H9 (cell line): ENCODE results near the gene WNT9A. TPM values are rescaled to one million over a fixed set of nuclear protein-coding genes. Genes with fewer than 3 reads are reported as not detected.

Source experiments
- DNase-seq: peaks from one replicate; pipeline ENCODE4 v3.0.0-alpha.2; 2017
- H2AFZ ChIP-seq: one replicate; pipeline ENCODE4 v1.6.1; 2013; ENCODE audit warnings: mild to moderate bottlenecking, low read length, control low read depth, moderate library complexity
- H2AK5ac ChIP-seq: 2 replicates; pipeline ENCODE4 v1.6.1; 2013; ENCODE audit warnings: low read length, control low read depth, mixed read lengths; ENCODE audit not compliant: insufficient read length
- H2BK120ac ChIP-seq: one replicate; pipeline ENCODE4 v1.6.1; 2013; ENCODE audit warnings: low read depth, mild to moderate bottlenecking, low read length, control low read depth, inconsistent platforms; ENCODE audit not compliant: poor library complexity, severe bottlenecking
- H2BK12ac ChIP-seq: 2 replicates; pipeline ENCODE4 v1.6.1; 2013; ENCODE audit warnings: low read length, control low read depth, mixed read lengths, low read depth; ENCODE audit not compliant: insufficient read length
- H2BK15ac ChIP-seq: 2 replicates; pipeline ENCODE4 v1.6.1; 2013; ENCODE audit warnings: low read depth, low read length, control low read depth
- H2BK20ac ChIP-seq: one replicate; pipeline ENCODE4 v1.6.1; 2013; ENCODE audit warnings: low read depth, mild to moderate bottlenecking, low read length, control low read depth, inconsistent platforms; ENCODE audit not compliant: poor library complexity, severe bottlenecking
- H2BK5ac ChIP-seq: 2 replicates; pipeline ENCODE4 v1.6.1; 2013; ENCODE audit warnings: low read length, control low read depth, mixed read lengths; ENCODE audit not compliant: insufficient read length
- H3K14ac ChIP-seq: 2 replicates; pipeline ENCODE4 v1.6.1; 2013; ENCODE audit warnings: low read length, control low read depth; ENCODE audit not compliant: insufficient read depth
- H3K18ac ChIP-seq: 2 replicates; pipeline ENCODE4 v1.6.1; 2013; ENCODE audit warnings: low read depth, mild to moderate bottlenecking, mixed read lengths, low read length, control low read depth; ENCODE audit not compliant: insufficient read length
- H3K23ac ChIP-seq: 2 replicates; pipeline ENCODE4 v1.6.1; 2013; ENCODE audit warnings: low read length, control low read depth, mixed read lengths, low read depth; ENCODE audit not compliant: insufficient read length
- H3K23me2 ChIP-seq: 2 replicates; pipeline ENCODE4 v1.6.1; 2013; ENCODE audit warnings: low read depth, mild to moderate bottlenecking, mixed read lengths, low read length, control low read depth; ENCODE audit not compliant: insufficient read length, poor library complexity, severe bottlenecking
- H3K27ac ChIP-seq: 2 replicates; pipeline ENCODE4 v1.5.1; 2013; ENCODE audit warnings: low read length, control low read depth, mixed read lengths, low read depth; ENCODE audit not compliant: insufficient read length
- H3K27me3 ChIP-seq: 2 replicates; pipeline ENCODE4 v1.6.1; 2013; ENCODE audit warnings: low read length, control low read depth, inconsistent platforms; ENCODE audit not compliant: insufficient read depth
- H3K4ac ChIP-seq: 2 replicates; pipeline ENCODE4 v1.6.1; 2013; ENCODE audit warnings: low read depth, mild to moderate bottlenecking, control low read depth, inconsistent platforms, low read length, moderate library complexity
- H3K4me1 ChIP-seq: 2 replicates; pipeline ENCODE4 v1.6.1; 2013; ENCODE audit warnings: low read length, control low read depth, inconsistent platforms; ENCODE audit not compliant: insufficient read depth
- H3K4me2 ChIP-seq: 2 replicates; pipeline ENCODE4 v1.6.1; 2013; ENCODE audit warnings: low read length, control low read depth, mixed read lengths; ENCODE audit not compliant: insufficient read length, insufficient read depth
- H3K56ac ChIP-seq: 2 replicates; pipeline ENCODE4 v1.6.1; 2013; ENCODE audit warnings: low read depth, mild to moderate bottlenecking, mixed read lengths, low read length, control low read depth; ENCODE audit not compliant: insufficient read length
- H3K79me1 ChIP-seq: 2 replicates; pipeline ENCODE4 v1.6.1; 2013; ENCODE audit warnings: low read depth, mild to moderate bottlenecking, moderate library complexity, low read length, control low read depth, inconsistent platforms; ENCODE audit not compliant: insufficient read depth, poor library complexity, severe bottlenecking
- H3K79me2 ChIP-seq: 2 replicates; pipeline ENCODE4 v1.6.1; 2013; ENCODE audit warnings: low read length, control low read depth, inconsistent platforms; ENCODE audit not compliant: insufficient read depth
- H3K9ac ChIP-seq: 2 replicates; pipeline ENCODE4 v1.6.1; 2013; ENCODE audit warnings: low read length, control low read depth, mixed read lengths; ENCODE audit not compliant: insufficient read length; ENCODE audit errors: extremely low read depth
- H3K9me3 ChIP-seq: one replicate; pipeline ENCODE4 v1.6.1; 2013; ENCODE audit warnings: low read depth, low read length, inconsistent platforms; ENCODE audit not compliant: control insufficient read depth
- H3T11ph ChIP-seq: one replicate; pipeline ENCODE4 v1.6.1; 2013; ENCODE audit warnings: mild to moderate bottlenecking, low read length, control low read depth, inconsistent platforms
- H4K20me1 ChIP-seq: one replicate; pipeline ENCODE4 v1.6.1; 2013; ENCODE audit not compliant: control insufficient read depth, insufficient read length, insufficient read depth
- H4K5ac ChIP-seq: 2 replicates; pipeline ENCODE4 v1.6.1; 2013; ENCODE audit warnings: low read depth, mild to moderate bottlenecking, mixed read lengths, low read length, control low read depth; ENCODE audit not compliant: insufficient read length
- H4K8ac ChIP-seq: replicated peaks from 2 replicates; pipeline ENCODE4 v1.6.1; 2013; ENCODE audit warnings: low read length, control low read depth, mixed read lengths, low read depth; ENCODE audit not compliant: insufficient read length
- H4K91ac ChIP-seq: 2 replicates; pipeline ENCODE4 v1.6.1; 2013; ENCODE audit warnings: low read depth, mild to moderate bottlenecking, moderate library complexity, mixed read lengths, low read length, control low read depth; ENCODE audit not compliant: insufficient read length
- H3K27ac Mint-ChIP-seq, 3 experiments: 2 replicates in 2 of 3; 3 replicates in 1 of 3; pipeline ENCODE4 v1.8.0; 2020 to 2021; ENCODE audit warnings: mixed read lengths in 3 of 3, mild to moderate bottlenecking in 1 of 3, moderate library complexity in 1 of 3
- H3K27me3 Mint-ChIP-seq: 2 replicates; pipeline ENCODE4 v1.8.0; 2021; ENCODE audit warnings: low read depth, mild to moderate bottlenecking, moderate library complexity, mixed read lengths
- H3K36me3 Mint-ChIP-seq, 3 experiments: 2 replicates in 2 of 3; 3 replicates in 1 of 3; pipeline ENCODE4 v1.8.0; 2020 to 2021; ENCODE audit warnings: low read depth in 3 of 3, mixed read lengths in 3 of 3; ENCODE audit not compliant: insufficient read depth in 1 of 3
- H3K4me1 Mint-ChIP-seq, 2 experiments: 2 replicates each; pipeline ENCODE4 v1.8.0; 2020; ENCODE audit warnings: mixed read lengths in 2 of 2
- H3K4me3 Mint-ChIP-seq, 2 experiments: 2 replicates in 1 of 2; 3 replicates in 1 of 2; pipeline ENCODE4 v1.8.0; 2020 to 2021; ENCODE audit warnings: mild to moderate bottlenecking in 2 of 2, mixed read lengths in 2 of 2, moderate library complexity in 1 of 2
- H3K9me3 Mint-ChIP-seq, 2 experiments: 2 replicates in 1 of 2; 3 replicates in 1 of 2; pipeline ENCODE4 v1.8.0; 2020; ENCODE audit warnings: mild to moderate bottlenecking in 2 of 2, mixed read lengths in 2 of 2, moderate library complexity in 1 of 2
- CTCF ChIP-seq: fragments of 200-600 bp; sonication (generic); conservative IDR thresholded peaks from 3 replicates; pipeline ENCODE4 v1.8.0; 2021; ENCODE audit warnings: antibody characterized with exemption, mild to moderate bottlenecking
- WGBS: extraction: QIAGEN DNeasy Blood & Tissue Kit; methylation state at CpG from one replicate; pipeline ENCODE4 v1.1.7; 2013; ENCODE audit warnings: missing lambda C conversion rate, low lambda C conversion rate, mixed read lengths; ENCODE audit not compliant: insufficient read length; ENCODE audit errors: extremely low coverage; 5-methylcytosine and 5-hydroxymethylcytosine counted together
- total RNA-seq: library from RNA; stranded (reverse); gene quantifications from 2 replicates; pipeline ENCODE4 v1.2.1, GENCODE V29; 2021

The WNT9A gene
- total RNA-seq, 1 experiment from 2014 or later, result 0.77 TPM

DNA sequence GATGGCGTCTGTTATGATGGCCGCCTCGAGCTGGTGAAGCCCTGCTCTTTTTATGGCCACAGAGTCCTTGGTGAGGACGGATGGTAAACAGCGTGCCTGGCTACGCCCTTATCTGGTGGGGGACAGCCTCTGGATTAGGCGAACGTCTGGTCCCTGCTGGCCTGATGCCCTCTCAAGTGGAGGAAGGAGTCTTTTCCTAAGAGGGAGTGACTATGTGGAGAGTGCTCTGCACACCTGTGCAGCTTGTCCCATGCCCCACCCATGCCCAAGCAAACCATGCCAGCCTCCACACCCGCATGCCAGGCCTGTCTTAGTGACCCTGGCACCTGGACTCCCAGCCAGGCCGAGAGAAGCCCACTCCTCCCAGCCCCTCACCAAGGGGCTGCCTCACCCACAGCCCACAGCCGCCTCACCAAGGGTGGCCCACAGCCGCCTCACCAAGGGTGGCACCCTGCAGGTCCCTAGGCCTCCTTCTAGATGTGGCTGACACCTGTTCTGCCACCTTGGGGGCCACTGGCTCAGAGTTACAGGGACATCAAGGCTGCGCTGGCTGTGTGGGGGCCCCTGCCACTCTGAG is 40.2 kb downstream of the WNT9A start:
- H3K27me3 Mint-ChIP-seq, result no peaks in the 10 kb centered on the region
- Histone ChIP-seq H4K91ac (no peak overlapping the region), H3K27me3 (no peaks in the 10 kb centered on the region), H2BK5ac (no peak overlapping the region), H3K27ac (no peak overlapping the region), H3K18ac (no peak overlapping the region), H3K79me1 (no peaks in the 10 kb centered on the region), H3K4ac (no peak overlapping the region), H3K56ac (no peak overlapping the region), H3T11ph (no peak overlapping the region), H2BK20ac (no peak overlapping the region), H3K14ac (no peak overlapping the region; the same call in 1 of the 2 replicates), H2BK120ac (no peak overlapping the region), H2AK5ac (no peak overlapping the region), H2BK12ac (no peak overlapping the region), H3K9ac (no peak overlapping the region), H3K23ac (no peak overlapping the region), H3K4me1 (peaks cover 3% of the 10 kb centered on the region; the same call in 1 of the 2 replicates), H3K9me3 (no peaks in the 10 kb centered on the region), H3K23me2 (no peaks in the 10 kb centered on the region), H2AFZ (no peak overlapping the region), H4K20me1 (no peaks in the 10 kb centered on the region), H3K79me2 (no peaks in the 10 kb centered on the region), H3K4me2 (no peak overlapping the region), H2BK15ac (no peak overlapping the region), H4K8ac (no peak overlapping the region), H4K5ac (no peak overlapping the region)
- no peak for DNase-seq
- no peaks in the 10 kb centered on the region for H3K9me3 Mint-ChIP-seq
- WGBS, result no CpG with 5 or more reads among the region's 13 CpGs
- no peak for TF ChIP-seq CTCF
- no peak overlapping the region for H3K27ac Mint-ChIP-seq
- no peak overlapping the region; a peak in 1 of 5 replicates for H3K4me3 Mint-ChIP-seq
- no peaks in the 10 kb centered on the region for H3K36me3 Mint-ChIP-seq
- H3K4me1 Mint-ChIP-seq, result peaks cover 13 to 23% of the 10 kb centered on the region in 2 experiments
